Measurements from ENCODE around the gene CCDC88C.

DNA sequence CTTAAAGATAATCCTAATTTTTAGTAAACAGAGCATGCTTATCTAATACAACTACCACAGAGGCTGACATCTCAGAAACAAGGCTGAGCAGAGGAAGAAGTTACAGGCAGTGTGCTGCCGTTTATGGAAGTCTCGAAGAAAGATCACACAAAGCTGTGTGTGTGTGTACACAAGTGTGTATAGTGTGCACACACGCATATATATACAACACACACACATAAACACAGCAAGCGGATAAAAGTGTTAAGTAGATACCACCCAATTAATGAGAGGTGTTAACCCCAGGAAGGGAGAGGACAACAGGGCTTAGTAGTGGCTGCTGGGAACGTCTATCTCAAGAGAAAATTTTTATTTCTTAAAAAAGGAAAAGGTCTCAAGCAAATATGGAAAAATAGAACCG lies 15.3 kb downstream of the CCDC88C start:
- TF ChIP-seq, protein P1, sequence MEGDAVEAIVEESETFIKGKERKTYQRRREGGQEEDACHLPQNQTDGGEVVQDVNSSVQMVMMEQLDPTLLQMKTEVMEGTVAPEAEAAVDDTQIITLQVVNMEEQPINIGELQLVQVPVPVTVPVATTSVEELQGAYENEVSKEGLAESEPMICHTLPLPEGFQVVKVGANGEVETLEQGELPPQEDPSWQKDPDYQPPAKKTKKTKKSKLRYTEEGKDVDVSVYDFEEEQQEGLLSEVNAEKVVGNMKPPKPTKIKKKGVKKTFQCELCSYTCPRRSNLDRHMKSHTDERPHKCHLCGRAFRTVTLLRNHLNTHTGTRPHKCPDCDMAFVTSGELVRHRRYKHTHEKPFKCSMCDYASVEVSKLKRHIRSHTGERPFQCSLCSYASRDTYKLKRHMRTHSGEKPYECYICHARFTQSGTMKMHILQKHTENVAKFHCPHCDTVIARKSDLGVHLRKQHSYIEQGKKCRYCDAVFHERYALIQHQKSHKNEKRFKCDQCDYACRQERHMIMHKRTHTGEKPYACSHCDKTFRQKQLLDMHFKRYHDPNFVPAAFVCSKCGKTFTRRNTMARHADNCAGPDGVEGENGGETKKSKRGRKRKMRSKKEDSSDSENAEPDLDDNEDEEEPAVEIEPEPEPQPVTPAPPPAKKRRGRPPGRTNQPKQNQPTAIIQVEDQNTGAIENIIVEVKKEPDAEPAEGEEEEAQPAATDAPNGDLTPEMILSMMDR (conservative IDR thresholded peaks at IDR 0.05; ENCODE audit: low read depth in 2 of 2): no peak
- TF ChIP-seq POLR2AphosphoS5 (IDR thresholded peaks at IDR 0.05; ENCODE audit: low read depth) (no peak), EZH2phosphoT487 (IDR thresholded peaks at IDR 0.05; ENCODE audit: unreplicated experiment) (no peak), REST (IDR thresholded peaks at IDR 0.05; ENCODE audit: unreplicated experiment) (no peak), JUNB (IDR thresholded peaks at IDR 0.05; ENCODE audit: unreplicated experiment) (no peak), ZNF114 (CRISPR knock-in tag; IDR thresholded peaks at IDR 0.05) (no peak), EZH2 (IDR thresholded peaks at IDR 0.05; ENCODE audit: low read depth, unreplicated experiment) (no peak), CREB1 (CRISPR knock-in tag; IDR thresholded peaks at IDR 0.05; ENCODE audit: low read depth) (no peak), NANOG (IDR thresholded peaks at IDR 0.05; ENCODE audit: borderline replicate concordance) (no peak), ETS1 (IDR thresholded peaks at IDR 0.05) (no peak), STAT1 (IDR thresholded peaks at IDR 0.05; ENCODE audit: unreplicated experiment) (no peak), ZNF462 (CRISPR knock-in tag; IDR thresholded peaks at IDR 0.05) (no peak)
